AG04449 (cell line): ENCODE measurements around the gene SLC12A3.
A peak's percentile ranks its signal among the peaks of the same experiment; 100 is the strongest.
"Not testable (repeated sequence)": the region's sequence is repeated elsewhere in the genome, so short reads cannot be mapped to it uniquely, and the experiment has no call there.

Source experiments
- CTCF ChIA-PET: fragments of 350-600 bp; formaldehyde crosslinking; extraction: SDS; loops from one replicate; lab custom pipeline; 2021; ENCODE audit warnings: antibody characterized with exemption; lab: Yijun Ruan, JAX
- POLR2A ChIA-PET: fragments of 400-600, 350-600 bp; formaldehyde crosslinking; extraction: SDS; loops from one replicate; lab custom pipeline; 2020; ENCODE audit warnings: antibody characterized with exemption, inconsistent platforms; lab: Yijun Ruan, JAX
- DNase-seq: peaks from one replicate; pipeline ENCODE4 v3.0.0-alpha.2; 2010; ENCODE audit warnings: low read depth, low spot score
- H3K4me3 ChIP-seq: 2 replicates; pipeline ENCODE4 v1.5.1; 2011; ENCODE audit warnings: low read depth, mild to moderate bottlenecking, control low read depth, low read length
- TF ChIP-seq, protein P1 (sequence below): IDR thresholded peaks from one replicate; pipeline ENCODE4 v1.5.1; 2011; ENCODE audit warnings: mild to moderate bottlenecking, moderate library complexity, low read length, control low read depth, inconsistent platforms; ENCODE audit not compliant: insufficient read depth; ENCODE audit errors: missing control alignments

The SLC12A3 gene

GRCh38 chr16:56933828-56934598 lies 69.0 kb downstream of the SLC12A3 start:
- ChIA-PET CTCF (interaction anchor here (0.8 to 3.6 kb wide), 3 partner anchors 65 to 141 kb away, joined by 3 to 14 read pairs (median 11); no protein-coding TSS in a partner anchor), POLR2A (interaction anchor here (0.9 to 3.6 kb wide), 6 partner anchors 8 to 141 kb away, joined by 3 to 25 read pairs (median 4); no protein-coding TSS in a partner anchor)
- peak overlapping the region; percentile 89 for H3K4me3 ChIP-seq
- TF ChIP-seq, protein P1, sequence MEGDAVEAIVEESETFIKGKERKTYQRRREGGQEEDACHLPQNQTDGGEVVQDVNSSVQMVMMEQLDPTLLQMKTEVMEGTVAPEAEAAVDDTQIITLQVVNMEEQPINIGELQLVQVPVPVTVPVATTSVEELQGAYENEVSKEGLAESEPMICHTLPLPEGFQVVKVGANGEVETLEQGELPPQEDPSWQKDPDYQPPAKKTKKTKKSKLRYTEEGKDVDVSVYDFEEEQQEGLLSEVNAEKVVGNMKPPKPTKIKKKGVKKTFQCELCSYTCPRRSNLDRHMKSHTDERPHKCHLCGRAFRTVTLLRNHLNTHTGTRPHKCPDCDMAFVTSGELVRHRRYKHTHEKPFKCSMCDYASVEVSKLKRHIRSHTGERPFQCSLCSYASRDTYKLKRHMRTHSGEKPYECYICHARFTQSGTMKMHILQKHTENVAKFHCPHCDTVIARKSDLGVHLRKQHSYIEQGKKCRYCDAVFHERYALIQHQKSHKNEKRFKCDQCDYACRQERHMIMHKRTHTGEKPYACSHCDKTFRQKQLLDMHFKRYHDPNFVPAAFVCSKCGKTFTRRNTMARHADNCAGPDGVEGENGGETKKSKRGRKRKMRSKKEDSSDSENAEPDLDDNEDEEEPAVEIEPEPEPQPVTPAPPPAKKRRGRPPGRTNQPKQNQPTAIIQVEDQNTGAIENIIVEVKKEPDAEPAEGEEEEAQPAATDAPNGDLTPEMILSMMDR: no peak
- no peak for DNase-seq

DNA sequence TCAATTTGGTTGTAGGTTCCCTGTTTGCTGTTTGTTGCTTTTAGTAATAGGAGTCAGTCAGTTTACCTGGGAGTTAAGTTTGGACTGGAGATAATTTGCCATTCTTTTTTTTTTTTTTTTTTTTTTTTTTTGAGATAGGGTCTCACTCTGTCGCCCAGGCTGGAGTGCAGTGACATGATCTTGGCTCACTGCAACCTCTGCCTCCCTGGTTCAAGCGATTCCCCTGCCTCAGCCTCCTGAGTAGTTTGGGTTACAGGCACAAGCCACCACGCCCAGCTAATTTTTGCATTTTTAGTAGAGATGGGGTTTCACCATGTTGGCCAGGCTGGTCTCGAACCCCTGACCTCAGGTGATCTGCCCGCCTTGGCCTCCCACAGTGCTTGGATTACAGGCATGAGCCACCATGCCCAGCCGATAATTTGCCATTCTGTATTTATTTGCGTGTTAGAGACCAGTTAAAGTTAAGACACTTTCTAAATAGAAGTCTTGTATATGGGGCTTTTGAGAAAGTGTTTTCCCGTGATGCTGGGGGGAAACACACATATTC lies 69.7 kb downstream of the SLC12A3 start:
- ChIA-PET CTCF (interaction anchor here (2.0 to 3.6 kb wide), 2 partner anchors 67 to 142 kb away, joined by 11 to 14 read pairs; no protein-coding TSS in a partner anchor), POLR2A (interaction anchor here (1.2 to 1.5 kb wide), 2 partner anchors 24 to 141 kb away, joined by 4 read pairs; no protein-coding TSS in a partner anchor)
- peak overlapping the region; percentile 89 for H3K4me3 ChIP-seq
- not testable (repeated sequence) for DNase-seq

- H3K4me3 ChIP-seq: peak overlapping the region; percentile 89
- CTCF ChIA-PET: no interaction called here
- DNase-seq: no peak
- TF ChIP-seq, protein P1: no peak
- POLR2A ChIA-PET: no interaction called here
Measured at GRCh38 chr16:56935201-56935600, 70.2 kb downstream of the SLC12A3 start.

DNA sequence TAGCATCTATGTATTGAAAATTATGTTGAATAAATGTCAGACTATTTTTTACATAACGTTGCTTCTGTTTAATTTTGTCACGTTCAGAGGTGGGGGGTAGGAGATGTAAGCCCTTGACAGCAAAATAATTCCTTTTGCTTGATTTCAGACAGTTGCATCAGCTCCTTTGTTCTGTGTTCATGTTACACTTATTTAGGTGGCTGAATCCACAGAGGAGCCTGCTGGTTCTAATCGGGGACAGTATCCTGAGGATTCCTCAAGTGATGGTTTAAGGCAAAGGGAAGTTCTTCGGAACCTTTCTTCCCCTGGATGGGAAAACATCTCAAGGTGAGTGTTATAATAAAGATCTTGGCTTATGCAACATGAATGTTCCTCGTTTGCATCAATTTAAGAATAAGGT lies 71.5 kb downstream of the SLC12A3 start:
- DNase-seq: no peak
- H3K4me3 ChIP-seq: no peak overlapping the region
- CTCF ChIA-PET: interaction anchor here (0.8 to 2.4 kb wide), 4 partner anchors 14 to 143 kb away, joined by 3 to 15 read pairs (median 8); no protein-coding TSS in a partner anchor
- TF ChIP-seq, protein P1: no peak
- POLR2A ChIA-PET: no interaction called here

DNA sequence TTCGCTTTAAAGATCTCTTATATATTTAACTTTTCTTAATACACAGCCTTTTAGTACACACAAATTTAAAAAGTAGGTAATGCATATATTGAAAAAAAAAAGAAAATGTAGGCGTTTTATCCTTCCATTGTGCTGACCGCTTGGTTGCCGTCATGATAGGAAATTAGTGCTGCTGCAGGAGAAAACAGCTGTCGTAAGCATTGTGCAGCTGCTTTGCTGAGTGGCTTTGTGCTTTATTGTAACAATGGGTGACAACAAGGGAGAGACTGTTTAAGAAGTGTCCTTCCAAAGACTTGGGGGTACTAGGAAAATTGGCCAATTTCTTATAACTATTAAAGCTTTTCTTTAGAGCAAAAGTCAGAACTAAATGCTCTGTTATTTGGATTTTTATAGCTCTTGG lies 71.9 kb downstream of the SLC12A3 start:
- CTCF ChIA-PET: interaction anchor here (0.8 to 2.4 kb wide), 6 partner anchors 13 to 147 kb away, joined by 3 to 15 read pairs (median 4); no protein-coding TSS in a partner anchor
- DNase-seq: no peak
- POLR2A ChIA-PET: interaction anchor here (0.8 kb wide), 1 partner anchor 10 kb away, joined by 7 read pairs; no protein-coding TSS in a partner anchor
- TF ChIP-seq, protein P1: no peak
- no peak overlapping the region for H3K4me3 ChIP-seq

- TF ChIP-seq, protein P1: no peak
- ChIA-PET CTCF (interaction anchor here (1.0 to 2.4 kb wide), 4 partner anchors 11 to 146 kb away, joined by 5 to 12 read pairs (median 5); no protein-coding TSS in a partner anchor), POLR2A (interaction anchor here (1.1 to 1.3 kb wide), 3 partner anchors 9 to 131 kb away, joined by 3 to 8 read pairs (median 5); no protein-coding TSS in a partner anchor)
- DNase-seq: no peak
- no peak overlapping the region for H3K4me3 ChIP-seq
Measured at GRCh38 chr16:56938664-56939513, 73.9 kb downstream of the SLC12A3 start.
